Stimulated activated CD8-positive, alpha-beta memory T cell treated with anti-CD3 and anti-CD28 coated beads, Interleukin-12 subunit alpha, Interleukin-12 subunit beta, amount 100 ng/mL, for 1 hour (primary cell): Measurements from ENCODE around the gene LYRM1.
"Not testable (repeated sequence)": the region's sequence is repeated elsewhere in the genome, so short reads cannot be mapped to it uniquely, and the experiment has no call there.

Source experiments
- DNase-seq: peaks from one replicate; pipeline ENCODE4 v3.0.0-alpha.2; 2020; ENCODE audit warnings: low read depth

Gene LYRM1

DNA sequence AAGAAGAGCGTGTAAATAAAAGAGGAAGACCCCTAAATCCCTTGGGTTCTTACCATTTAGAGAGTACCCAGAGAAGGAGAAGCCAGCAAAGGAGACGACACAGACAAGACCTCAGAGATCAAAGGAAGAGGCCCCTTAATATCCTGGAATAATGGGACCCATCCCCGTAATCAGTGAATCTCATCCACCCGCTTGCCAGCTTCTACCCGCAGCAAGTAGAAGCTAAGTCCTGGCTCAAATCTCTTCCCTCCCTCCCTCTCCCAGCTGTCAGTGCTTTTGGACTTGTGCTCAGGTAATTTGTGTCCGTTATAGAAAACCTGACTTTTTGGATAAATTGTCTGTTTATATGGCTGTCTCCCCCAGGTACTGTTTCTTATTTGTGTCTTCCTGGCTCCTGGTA lies 1.9 kb downstream of the LYRM1 start:
- DNase-seq = no peak

DNA sequence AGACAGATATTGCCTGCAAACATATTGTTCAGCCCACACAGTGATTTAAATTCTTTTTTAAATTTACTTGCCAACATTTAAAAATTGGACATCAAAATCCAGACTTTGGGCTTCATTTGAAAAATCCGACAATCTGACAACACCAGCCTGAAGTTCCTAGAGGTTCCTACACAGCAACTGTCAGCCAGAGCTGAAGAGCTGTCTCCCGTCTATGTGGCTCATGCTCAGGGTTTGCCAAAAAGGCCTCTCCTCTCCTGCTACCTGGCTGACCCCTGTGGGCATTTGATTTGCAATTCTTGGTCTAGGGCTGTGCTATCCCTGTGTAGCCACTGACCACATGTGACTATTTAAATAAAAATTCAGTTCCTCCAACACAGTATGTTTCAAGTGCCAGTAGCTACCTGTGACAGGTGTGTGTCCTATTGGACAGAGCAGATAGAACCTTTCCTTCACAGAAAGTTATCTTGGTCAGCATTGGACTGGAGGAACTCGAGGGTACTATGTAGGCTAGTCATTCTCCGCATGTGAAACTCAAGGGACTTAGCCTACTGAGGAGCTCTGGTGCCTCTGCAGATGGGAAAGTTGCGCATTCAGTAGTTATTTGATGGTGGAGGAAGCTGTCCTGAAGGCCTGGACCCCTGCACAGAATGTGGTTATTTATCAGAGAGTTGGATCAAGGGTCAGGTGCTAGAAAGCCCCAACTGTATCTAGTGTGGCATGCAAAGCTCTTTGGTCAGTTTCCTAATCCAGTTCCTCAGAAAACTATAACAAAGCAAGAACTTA lies 2.7 kb downstream of the LYRM1 start:
- DNase-seq = no peak

DNA sequence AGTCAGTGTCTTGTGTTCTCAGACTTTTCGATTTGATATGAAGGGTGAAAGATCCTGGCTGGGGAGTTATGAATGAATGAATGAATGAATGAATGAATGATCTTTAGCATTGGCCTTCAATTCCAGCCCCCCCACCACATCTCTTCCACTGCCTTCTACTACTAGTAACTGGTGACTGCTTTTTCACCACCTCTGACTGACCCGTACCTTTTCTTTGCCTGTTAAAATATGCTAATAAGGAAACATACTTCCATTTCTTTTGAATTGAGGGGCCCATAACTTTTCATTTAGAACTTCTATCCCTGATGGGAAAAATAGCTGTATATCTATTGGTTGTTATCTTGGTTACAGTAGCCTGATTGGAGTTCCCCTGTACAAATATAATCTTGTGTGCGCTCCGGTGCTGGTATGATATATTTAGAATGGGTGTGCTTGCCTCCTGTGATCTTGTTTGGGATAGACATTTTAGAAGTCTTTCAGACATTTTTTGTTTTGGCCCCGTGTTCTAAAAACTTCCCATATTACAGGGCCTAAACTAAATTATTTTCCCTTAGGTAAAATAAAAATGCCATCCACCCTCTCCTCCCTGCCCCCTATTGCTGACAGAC lies 3.4 kb downstream of the LYRM1 start:
- no peak for DNase-seq

DNA sequence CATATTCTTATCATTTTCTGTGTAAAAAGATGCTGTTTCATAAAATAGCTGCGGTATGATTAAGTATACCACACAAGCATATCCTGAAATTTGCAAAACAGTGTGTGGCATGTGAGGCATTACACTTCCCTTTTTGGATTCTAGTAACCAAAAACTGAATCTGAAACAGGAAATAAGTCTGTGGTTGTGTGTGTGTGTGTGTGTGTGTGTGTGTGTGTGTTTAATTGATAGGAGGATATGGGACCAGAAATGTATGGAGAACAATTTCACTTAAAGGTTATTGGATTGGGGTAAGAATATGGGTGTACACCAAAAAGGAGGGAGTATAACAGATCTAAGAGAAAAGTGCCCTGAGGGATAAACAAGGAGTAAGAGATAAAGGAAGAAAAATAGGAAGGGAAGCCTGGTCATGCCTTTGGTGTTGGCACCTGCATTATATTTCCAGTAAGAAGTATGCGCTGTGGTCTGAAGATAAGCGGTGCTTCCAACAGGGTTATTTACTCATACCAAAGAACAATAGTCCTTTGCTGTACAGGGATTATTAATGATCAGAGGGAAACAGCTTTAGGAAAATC lies 4.0 kb downstream of the LYRM1 start:
- DNase-seq = no peak

DNA sequence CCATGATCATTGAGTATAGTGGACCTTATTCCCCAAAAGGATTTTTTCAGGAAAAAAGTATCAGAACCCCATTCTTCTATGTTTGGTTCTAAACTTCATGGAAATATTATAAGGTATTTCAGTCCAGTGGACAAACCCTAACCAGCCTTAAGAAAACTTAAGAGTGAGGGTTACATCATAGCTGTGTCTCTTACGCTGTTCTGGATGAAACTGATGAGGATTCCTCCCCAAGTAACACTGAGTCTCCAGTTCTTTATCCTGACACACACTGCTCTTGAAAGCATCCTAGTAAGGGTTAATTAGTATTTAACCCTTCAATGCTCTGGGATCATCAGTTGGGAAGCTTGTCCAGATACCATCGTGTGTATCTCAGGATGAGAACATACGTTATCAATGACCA lies 5.0 kb downstream of the LYRM1 start:
- no peak for DNase-seq

DNA sequence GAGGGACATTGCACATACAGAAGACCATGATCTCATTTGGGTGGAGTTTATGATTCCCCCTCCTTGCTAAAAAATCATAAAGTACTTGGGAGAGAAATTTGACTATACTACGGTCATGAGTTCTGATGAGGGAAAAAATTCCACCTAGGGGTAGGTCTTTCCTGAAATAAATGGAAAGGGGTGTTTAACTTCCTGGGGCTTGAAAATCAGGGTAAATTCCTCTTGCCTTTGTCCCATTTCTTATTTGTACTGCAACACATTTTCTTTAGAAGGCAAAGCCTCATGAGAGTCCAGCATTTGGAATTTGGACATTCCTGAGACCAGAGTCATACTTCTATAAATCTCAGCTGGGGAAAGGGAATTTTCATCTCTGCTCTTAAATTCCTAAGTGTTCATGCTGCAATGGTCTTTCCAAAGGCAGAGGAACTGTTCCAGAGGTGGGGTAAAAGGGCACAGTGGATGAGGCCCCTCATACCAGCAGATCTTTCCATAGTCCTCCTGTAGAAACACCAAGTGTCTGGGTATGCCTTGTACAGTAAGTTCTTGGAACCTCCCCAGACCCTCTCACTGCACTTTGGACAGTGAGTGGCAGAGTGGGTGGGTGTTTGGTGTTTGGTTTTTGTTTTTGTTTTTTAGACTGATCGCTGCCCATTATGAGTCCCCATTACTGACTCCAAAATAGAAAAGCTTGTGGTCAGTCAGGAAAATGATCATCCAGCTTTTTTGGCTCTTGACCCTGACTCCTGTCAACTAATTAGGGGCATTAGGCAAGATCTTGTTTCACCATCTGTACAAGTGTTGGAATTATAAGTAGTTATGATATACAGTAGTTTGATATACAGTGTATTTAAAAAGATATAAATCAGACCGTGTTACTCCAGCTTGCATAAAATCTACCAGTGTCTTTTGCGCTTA lies 6.0 kb downstream of the LYRM1 start:
- no peak for DNase-seq

DNA sequence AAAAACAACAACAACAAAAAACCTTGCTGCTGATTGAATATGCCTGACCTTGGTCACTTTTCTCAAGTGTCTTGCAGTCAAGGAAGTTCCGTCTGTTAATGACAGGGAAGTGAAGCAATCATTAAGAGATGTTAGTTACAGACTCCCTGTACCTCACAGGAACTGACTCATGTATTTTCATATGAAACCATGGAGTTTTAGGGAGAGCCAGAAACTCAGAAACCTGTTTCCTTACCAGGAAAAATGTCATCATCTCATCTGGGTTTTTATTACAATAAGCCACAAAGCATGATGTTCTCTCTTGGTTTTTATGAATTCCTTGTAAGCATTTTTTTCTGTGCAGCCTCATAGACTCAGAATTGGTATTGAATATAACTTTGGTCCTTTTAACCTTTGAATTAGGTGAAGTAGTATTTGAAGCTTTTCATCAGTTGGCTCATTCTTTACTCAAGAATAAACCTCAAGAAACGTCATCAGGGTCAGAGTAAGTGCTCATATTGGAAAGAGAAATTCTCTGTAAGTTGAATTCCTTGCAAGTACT lies 10.3 kb downstream of the LYRM1 start:
- no peak for DNase-seq

DNA sequence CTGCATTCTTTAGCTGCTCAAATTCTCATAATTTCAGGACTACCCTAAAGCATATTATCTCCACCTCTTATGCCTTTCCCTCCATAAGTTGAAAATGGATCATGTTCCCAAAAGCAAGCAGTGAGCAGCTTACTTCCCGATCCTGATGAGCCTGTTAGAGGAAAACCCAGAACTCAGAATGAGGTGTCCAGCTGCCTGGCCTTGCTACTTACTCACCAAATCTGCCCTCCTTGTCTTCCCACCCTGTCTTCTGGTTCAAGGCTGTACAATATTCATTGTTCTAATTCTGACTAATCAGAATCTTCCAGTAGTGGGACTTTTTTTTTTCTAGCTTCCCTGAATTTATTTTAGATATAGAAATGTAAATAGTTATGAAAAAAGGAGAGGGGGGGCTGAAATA lies 10.8 kb downstream of the LYRM1 start:
- no peak for DNase-seq

DNA sequence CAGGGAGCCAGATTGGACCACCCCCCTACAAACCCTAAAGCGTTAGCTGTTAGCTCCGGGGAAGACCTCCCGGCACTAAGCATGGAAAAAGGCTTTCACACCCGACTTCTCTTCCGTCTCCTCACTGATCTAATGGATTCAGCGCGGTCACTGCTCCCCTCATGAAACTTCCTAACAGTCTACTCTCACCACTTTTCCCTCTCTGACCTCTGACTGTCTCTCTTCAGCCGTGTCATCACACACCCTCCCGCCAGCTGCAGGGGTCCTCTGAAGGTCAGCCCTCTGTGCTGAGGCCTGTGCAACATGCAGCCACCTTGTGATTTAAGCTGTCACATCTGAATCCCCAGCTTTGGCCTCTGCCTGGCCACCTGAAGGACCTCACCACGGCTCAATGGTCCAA lies 15.7 kb downstream of the LYRM1 start:
- no peak for DNase-seq

DNA sequence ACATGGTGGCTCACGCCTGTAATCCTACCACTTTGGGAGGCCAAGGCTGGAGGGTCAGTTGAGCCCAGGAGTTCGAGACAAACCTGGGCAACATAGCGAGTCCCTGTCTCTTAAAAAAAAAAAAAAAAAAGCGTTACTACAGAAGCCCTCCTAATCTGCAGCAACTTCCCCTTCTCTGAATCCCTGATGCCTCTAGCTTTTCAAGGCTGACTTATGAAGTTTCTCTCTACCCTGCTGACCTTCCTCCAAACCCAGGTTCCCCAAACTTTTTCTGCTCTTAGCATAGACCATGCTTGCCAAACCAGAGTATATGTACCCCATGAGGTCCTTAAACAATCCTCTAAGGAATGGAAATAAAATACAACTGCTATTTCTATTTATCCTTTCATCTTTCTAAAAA lies 16.4 kb downstream of the LYRM1 start:
- DNase-seq = no peak

DNA sequence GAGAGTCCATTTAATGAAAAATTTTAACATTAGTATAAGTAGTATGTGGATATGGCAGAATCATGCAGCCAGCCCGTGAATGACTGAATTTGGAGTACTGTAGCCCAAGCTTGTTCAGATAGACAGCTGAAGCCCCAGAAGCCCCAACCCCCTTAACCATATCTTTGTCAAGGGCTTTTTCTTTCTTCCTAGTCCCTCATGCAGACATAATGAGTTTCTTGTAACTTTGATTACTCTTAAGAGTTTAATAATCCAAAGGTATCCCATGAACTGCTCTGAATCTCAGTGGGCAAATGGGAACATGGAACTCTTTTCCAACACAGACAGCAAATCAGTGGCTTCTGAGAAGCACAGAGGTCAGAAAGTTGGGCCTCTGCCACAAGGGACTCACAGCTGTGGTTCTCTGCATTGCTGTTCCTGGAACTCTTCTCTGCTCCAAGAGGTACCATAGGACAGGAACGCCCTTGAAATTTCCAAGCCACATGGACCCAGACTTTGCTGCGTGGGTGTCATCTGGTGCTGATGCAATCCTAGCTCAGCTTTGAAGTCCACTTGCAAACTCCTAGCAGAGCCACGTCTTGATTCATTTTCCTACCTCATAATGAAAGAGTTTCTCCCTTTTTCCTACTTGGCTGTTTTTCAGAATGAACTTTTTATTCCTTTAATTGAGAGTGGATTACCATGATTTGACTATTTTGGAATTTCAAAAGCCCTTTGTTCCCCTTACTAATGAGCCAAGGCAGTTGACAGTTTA lies 18.1 kb downstream of the LYRM1 start:
- DNase-seq = no peak

DNA sequence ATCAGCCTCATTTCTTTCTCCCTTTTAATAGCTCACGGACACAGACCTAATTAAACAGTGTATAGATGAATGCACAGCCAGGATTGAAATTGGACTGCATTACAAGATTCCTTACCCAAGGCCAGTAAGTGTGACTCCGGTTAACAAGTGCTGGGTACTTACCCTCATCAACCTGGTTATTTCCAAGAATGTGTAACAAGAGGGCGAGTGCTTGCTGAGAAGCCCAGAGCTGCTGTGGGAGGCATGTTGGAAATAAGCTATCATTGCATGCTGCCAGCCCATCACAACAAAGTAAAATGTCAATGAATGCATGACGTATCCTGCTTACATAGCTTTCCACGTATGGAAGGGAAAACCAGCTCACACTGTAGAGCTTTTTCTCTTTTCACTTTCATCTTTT lies 19.5 kb downstream of the LYRM1 start:
- DNase-seq = no peak

DNA sequence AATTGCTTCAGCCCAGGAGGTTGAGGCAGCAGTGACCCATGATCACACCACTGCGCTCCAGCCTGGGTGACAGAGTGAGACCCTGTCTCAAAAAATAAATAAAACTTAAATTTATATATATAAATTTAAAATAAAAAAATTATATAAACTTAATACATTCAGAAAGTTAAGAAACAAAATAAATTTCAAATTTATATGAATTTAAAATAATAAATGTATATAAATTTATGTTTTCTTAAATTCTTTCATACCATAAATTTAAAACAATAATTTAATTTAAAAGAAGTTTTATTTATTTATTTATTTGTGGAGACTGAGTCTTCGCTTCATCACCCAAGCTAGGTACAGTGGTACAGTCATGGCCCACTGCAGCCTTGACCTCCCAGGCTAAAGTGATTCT lies 20.2 kb downstream of the LYRM1 start:
- DNase-seq = no peak

DNA sequence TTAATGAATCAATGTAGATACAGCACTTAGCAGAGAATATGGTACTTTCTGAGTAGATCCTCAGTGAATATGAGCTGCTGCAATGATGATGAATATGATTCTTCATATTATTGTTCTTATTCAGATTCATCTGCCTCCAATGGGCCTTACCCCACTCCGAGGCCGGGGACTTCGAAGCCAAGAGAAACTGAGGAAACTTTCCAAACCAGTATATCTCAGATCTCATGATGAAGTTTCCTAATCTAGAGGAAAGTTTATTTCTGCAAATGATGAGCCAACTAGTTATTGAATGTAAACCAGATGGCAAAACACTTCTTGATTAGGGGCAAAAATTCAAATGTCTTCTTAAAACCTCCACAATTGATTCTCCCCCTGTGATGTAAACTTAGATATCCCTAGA lies 23.3 kb downstream of the LYRM1 start:
- no peak for DNase-seq

DNA sequence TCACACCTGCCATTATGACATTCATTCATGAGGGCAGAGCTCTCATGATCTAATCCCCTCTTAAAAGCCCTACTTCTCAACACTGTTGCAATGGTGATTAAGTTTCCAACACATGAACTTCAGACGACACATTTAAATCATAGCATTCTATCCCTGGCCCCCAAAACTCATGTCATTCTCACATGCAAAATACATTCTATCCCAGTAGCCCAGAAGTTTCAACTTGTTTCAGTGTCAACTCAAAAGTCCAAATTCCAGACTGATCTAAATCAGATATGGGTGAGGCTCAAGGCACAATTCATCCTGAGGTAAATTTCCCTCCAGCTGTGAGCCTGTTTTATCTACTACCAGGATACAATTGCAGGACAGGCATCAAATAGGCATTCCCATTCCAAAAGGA lies 25.2 kb downstream of the LYRM1 start:
- DNase-seq = no peak

DNA sequence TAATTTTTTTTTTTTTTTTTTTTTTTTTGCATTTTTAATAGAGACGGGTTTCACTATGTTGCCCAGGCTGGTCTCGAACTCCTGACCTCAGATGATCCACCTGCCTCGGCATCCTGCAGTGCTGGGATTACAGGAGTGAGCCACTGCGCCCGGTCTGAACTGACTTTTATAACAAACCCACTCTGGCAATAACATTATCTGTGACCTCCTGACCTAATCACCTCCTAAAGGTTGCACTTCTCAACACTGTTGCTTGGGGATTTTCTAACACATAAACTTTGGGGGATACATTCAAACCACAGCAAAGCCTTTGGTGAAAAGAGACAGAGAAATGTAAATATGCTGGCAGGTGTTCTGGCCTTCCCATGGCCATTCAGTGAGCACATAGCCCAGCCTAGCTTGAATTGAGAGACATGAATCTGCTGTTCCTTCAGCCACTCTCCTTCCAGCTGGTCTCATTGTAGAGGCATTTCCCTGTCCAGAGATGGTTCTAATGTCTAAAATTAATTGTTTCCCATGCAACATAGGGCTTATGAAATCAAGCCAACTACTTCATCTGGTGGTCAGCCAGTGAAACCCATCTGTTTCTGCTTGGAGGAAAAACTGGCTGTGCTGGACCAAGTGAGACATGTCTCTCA lies 28.3 kb downstream of the LYRM1 start:
- no peak for DNase-seq

DNA sequence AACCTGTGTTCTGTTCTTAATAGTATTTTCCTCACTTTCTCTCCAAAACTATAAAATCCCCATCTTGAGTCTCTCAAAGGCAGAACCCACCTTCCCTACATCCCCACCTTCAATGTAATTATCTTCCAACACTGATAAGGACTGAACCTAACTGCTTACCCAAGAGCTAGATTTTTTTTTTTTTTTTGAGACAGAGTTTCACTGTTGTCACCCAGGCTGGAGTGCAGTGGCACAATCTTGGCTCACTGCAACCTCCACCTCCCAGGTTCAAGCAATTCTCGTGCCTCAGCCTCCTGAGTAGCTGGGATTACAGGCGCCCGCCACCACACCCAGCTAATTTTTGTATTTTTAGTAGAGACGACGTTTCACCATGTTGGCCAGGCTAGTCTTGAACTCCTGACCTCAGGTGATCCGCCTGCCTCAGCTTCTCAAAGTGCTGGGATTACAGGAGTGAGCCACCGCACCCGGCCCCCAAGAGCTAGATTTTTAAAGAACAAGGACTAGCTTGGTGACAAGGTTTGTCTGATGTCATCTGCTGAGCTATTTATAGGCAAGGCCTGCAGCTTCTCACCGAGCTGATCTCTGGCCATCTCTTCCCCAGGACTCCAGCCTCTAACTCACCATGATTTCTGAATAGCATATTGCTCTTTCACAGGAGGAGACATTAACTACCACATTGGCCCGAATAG lies 29.2 kb downstream of the LYRM1 start:
- DNase-seq = not testable (repeated sequence)

DNA sequence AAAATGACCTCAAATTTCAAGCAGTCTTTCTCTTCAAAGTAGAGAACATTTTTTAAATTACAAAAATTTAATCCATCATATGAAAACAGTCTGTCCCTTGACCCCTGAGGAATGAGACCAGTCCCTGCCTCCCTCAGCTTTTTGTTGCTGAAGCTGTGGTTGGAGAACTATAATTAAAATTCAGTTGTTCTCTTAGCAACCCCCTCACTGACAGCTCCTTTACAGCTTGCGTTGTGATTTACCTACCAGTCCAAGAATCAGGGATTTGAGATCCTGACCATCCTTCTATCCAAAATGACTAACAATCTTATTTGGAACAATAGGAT lies 29.8 kb downstream of the LYRM1 start:
- no peak for DNase-seq

DNA sequence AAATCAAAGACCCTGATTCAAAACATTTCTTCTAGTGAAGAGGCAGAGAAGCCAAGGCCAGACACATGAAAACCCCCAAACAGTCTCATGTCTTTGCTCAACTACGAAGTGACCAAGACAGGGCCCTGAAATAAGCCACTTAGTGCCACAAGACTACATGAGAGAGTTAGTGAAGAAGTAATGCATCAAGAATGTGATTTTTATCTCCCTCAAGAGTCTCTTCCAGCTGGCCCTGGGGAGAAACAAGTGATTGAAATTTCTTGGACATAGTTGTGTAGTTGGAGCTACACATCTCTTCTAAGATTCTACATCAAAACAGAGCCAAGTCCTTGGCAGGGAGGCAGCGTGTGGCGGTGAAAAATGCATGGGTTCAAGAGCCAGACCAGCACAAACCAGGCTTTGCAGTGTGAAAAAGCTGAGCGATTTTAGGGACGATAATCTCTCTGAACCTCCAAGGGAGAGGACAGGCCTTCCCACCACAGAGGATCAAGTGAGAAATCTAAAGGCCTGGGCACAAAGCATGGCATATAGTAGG lies 30.6 kb downstream of the LYRM1 start:
- no peak for DNase-seq

DNA sequence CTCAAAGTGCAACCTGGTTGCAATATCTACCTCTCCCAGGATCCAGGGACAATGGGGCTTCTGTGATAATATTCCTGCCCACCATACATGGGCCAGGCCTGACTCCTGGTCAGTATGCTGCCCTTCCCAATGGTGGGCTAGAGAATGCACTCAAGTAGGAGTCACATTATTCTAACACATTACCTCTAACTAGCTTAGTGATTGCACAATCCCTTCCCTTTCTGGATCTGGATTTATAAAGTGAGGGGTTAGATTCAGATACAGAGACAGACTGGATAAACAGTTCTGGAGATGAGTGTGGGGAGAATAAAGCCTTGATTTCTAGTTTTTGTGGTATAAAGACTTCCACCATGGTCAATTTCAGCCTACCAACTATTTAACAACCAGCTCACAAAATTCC lies 33.0 kb downstream of the LYRM1 start:
- no peak for DNase-seq
